Naive thymus-derived CD8-positive, alpha-beta T cell (primary cell): Measurements from ENCODE around the gene GATD1. TPM values are rescaled to one million over a fixed set of nuclear protein-coding genes. Genes with fewer than 3 reads are reported as not detected.

Experiments used
- ATAC-seq, 2 donors: fragments of 150-1000 bp; cut with Tn5 transposase in 1 of 2; sonication (Bioruptor Pico), chemical (Tn5 transposase) in 1 of 2; 1 replicate in 1 of 2; 2 replicates in 1 of 2; pipeline ENCODE4 v1.10.0; 2021; ENCODE audit warnings: mild to moderate bottlenecking in 2 of 2, moderate library complexity in 2 of 2
- POLR2A ChIA-PET: fragments of 350-600 bp; sonication (Branson Sonifier 250); formaldehyde crosslinking; loops from one replicate; lab custom pipeline; 2021; ENCODE audit warnings: antibody characterized with exemption; lab: Charles Lee
- DNase-seq, 10 donors: peaks; one replicate each; pipeline versions ENCODE4 v3.0.0 to v3.0.0-alpha.2; 2020 to 2022
- H3K27ac Mint-ChIP-seq, 10 donors: one replicate each; pipeline ENCODE4 v1.8.0; 2020 to 2022; ENCODE audit warnings: mild to moderate bottlenecking in 10 of 10, mixed read lengths in 10 of 10, moderate library complexity in 4 of 10, inconsistent platforms in 1 of 10
- H3K27me3 Mint-ChIP-seq, 5 donors: one replicate each; pipeline ENCODE4 v1.8.0; 2021 to 2022; ENCODE audit warnings: mixed read lengths in 5 of 5
- H3K36me3 Mint-ChIP-seq, 3 donors: one replicate each; pipeline ENCODE4 v1.8.0; 2020 to 2022; ENCODE audit warnings: mixed read lengths in 3 of 3, mild to moderate bottlenecking in 2 of 3, inconsistent platforms in 1 of 3
- H3K4me1 Mint-ChIP-seq, 4 donors: one replicate each; pipeline ENCODE4 v1.8.0; 2021 to 2022; ENCODE audit warnings: mixed read lengths in 4 of 4
- H3K4me3 Mint-ChIP-seq, 10 donors: one replicate each; pipeline ENCODE4 v1.8.0; 2020 to 2022; ENCODE audit warnings: mild to moderate bottlenecking in 10 of 10, mixed read lengths in 10 of 10, moderate library complexity in 6 of 10, inconsistent platforms in 1 of 10
- H3K9me3 Mint-ChIP-seq, 9 donors: one replicate each; pipeline ENCODE4 v1.8.0; 2020 to 2022; ENCODE audit warnings: mixed read lengths in 9 of 9, mild to moderate bottlenecking in 3 of 9, inconsistent platforms in 1 of 9, moderate library complexity in 1 of 9
- polyA plus RNA-seq, 3 donors: library from polyadenylated mRNA; unstranded; fragments of 300-500 nt; fragmentation: Illumina TruSeq; gene quantifications; one replicate each; pipeline ENCODE4 v1.2.3, GENCODE V29; 2021
- total RNA-seq, 8 experiments: library from RNA in 2 of 8; stranded (reverse) in 2 of 8; gene quantifications; one replicate each; pipeline ENCODE4 v1.2.3 and lab custom pipeline; 2021 to 2026

The GATD1 gene
- total and polyA plus RNA-seq, 5 experiments from 2014 or later, result 7.2 to 65.6 (median 20.7) TPM

DNA sequence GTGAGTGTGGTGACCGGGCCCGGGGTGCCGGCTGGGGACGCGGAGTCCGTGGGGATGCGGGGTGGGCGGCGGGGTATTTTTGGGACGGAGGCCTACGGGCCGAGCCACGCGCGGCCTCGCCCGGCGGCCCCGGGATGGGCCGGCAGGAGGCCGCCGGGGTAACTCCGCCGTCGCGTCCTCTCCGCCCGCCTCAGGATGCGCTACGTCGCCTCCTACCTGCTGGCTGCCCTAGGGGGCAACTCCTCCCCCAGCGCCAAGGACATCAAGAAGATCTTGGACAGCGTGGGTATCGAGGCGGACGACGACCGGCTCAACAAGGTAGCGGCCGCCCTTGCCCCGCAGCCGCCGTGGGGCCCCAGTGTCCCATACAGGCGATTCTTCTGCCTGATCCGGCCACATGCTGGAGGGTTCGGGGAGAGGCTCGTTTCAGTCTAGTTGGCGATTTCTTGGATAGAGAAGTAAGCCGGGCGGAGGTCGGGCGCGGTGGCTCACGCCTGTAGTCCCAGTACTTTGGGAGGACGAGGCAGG is 32.8 kb upstream of the GATD1 start:
- peak; percentile 19 to 24 for ATAC-seq
- H3K27me3 Mint-ChIP-seq, result no peaks in the 10 kb centered on the region
- peak overlapping the region; percentile 88 to 98 (median 92) for H3K4me3 Mint-ChIP-seq
- DNase-seq, result no peak
- H3K27ac Mint-ChIP-seq, result peak overlapping the region; percentile 43 to 99 (median 99)
- H3K4me1 Mint-ChIP-seq, result peaks cover 10 to 45% (median 38%) of the 10 kb centered on the region in 4 donors
- POLR2A ChIA-PET, result interaction anchor here (0.8 to 2.3 kb wide), 18 partner anchors 9 to 303 kb away, joined by 3 to 80 read pairs (median 4); partner anchors contain the start of genes CD151, GATD1, PHRF1 and PNPLA2
- H3K36me3 Mint-ChIP-seq, result peaks cover 0 to 27% (median 2%) of the 10 kb centered on the region in 3 donors
- H3K9me3 Mint-ChIP-seq, result no peaks in the 10 kb centered on the region

DNA sequence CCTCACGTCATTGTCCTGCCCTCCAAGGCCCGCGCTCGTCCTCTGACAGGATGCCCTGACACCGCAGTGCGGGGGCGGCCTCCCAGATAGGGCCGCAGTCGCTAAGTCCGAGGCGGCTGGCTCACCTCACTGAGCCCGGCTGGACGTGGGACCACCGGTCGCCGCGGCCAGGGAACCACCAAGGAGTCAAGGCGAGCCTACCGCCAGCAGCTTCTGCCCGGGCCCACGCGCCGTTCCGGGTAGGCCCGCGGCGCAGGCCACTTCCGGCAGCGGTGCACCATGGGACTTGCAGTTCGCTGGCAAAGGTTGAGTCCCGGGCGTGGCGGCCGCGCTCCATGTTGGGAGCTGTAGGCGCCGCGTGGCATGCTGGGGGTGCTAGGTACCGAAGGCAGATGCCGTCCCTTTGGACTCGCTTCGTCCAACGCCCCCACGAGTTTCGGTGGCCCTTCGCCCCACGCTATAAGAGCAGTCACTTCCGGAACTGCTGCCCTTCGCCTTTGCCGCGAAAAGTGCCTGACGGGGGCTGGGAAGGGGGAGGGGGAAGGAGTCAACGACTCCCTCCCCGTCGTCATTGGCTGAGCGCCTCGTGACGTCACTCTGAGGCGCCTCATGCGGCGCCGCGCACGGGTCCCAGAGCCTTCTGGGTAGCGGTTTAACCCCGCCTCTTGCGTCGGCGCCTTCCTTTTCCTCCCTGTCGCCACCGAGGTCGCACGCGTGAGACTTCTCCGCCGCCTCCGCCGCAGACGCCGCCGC is 32.2 kb upstream of the GATD1 start, which contains the start of gene RPLP2:
Gene RPLP2, plus strand, starts transcription at position 681 of the 753 bp plus-strand sequence. CDS start 268 bp downstream, outside the sequence.
- Mint-ChIP-seq H3K4me3 (peak within 1 kb of the TSS; percentile 88 to 98 (median 92)), H3K36me3 (peaks cover 0 to 27% (median 2%) of the 10 kb centered on the region in 3 donors), H3K9me3 (no peaks in the 10 kb centered on the region), H3K4me1 (peaks cover 10 to 47% (median 39%) of the 10 kb centered on the region in 4 donors), H3K27me3 (no peaks in the 10 kb centered on the region), H3K27ac (peak within 1 kb of the TSS; percentile 93 to 99 (median 99))
- POLR2A ChIA-PET, result interaction anchor here (0.8 to 2.3 kb wide), 15 partner anchors 10 to 303 kb away, joined by 3 to 80 read pairs (median 5); partner anchors contain the start of genes CD151, GATD1, PHRF1 and PNPLA2
- DNase-seq (peak; percentile 95 to 100 (median 98)), ATAC-seq (peak; percentile 82 to 87)

DNA sequence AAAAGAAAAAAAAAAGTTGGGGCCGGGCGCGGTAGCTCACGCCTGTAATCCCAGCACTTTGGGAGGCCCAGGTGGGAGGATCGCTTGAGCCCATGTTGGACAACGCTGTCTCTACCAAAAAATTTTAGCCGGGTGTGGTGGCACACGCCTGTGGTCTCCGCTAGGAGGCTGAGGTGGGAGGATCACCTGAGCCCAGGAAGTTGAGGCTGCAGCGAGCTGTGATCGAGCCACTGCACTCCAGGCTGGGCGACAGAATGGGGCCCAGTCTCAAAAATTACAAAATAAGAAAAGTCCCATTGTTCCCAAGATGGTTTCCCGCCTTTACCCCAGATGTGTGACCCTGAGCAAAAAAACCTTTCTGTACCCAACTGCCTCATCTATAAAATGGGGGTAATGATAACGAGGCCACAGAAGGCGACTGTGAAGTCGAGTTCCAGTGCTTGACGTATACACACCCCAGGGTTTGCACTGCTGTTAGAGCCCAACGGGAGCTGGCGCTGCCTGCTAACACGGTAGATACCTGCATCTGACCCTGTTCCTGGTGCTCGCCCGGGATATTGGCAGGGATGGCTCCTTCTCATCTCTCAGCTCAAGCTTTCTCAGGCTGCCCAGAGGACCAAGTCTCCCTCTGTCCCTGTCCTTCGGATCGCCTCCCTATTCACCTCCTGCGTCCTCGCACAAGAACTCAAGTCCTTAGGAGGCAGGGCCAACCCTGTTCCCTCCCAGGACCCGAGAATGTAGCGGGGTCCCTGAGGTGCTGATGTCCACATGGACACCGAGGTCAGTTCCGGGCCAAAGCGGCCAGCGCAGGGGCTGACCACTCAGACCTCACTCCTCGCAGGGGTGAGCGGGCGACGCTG is 31.4 kb upstream of the GATD1 start:
- no peaks in the 10 kb centered on the region for H3K9me3 Mint-ChIP-seq
- POLR2A ChIA-PET, result interaction anchor here (0.8 to 2.3 kb wide), 14 partner anchors 9 to 302 kb away, joined by 3 to 80 read pairs (median 4); partner anchors contain the start of genes GATD1, PHRF1, PNPLA2 and POLR2L
- DNase-seq, result no peak

DNA sequence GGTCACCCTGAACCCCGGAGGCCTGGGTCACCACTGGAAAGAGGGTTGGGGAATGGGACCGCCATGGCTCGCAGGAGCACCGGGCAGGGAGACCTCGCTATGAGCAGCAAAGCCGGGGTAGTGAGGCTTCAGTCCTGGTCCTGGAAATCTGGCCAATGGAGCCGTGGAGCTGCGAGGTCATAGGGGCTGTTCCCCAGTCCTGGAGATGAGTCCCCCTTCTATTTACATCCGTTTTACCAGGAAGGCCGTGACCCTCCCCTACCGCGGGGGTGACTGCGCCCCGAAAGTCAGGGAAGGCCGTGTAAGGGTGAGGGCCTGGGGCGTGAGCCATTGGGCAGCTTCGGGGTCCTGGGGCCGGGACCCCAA is 27.3 kb upstream of the GATD1 start:
- peak overlapping the region in 8 of 10 donors; percentile 56 to 89 (median 72) for H3K27ac Mint-ChIP-seq
- H3K27me3 Mint-ChIP-seq, result no peaks in the 10 kb centered on the region
- DNase-seq (no peak), ATAC-seq (no peak)
- POLR2A ChIA-PET, result interaction anchor here (0.8 to 5.4 kb wide), 8 partner anchors 9 to 109 kb away, joined by 3 to 67 read pairs (median 4); partner anchors contain the start of genes CEND1, DEAF1, PNPLA2 and TALDO1
- H3K36me3 Mint-ChIP-seq, result no peaks in the 10 kb centered on the region
- H3K4me3 Mint-ChIP-seq, result peak overlapping the region; percentile 67 to 86 (median 75)
- H3K9me3 Mint-ChIP-seq, result no peaks in the 10 kb centered on the region
- H3K4me1 Mint-ChIP-seq, result peaks cover 6 to 36% (median 20%) of the 10 kb centered on the region in 4 donors

More for the DNA sequence above, 31.4 kb upstream of the GATD1 start:
- Mint-ChIP-seq H3K4me3 (peak overlapping the region; percentile 88 to 98 (median 92)), H3K4me1 (peaks cover 8 to 53% (median 40%) of the 10 kb centered on the region in 4 donors), H3K27me3 (no peaks in the 10 kb centered on the region), H3K36me3 (peaks cover 0 to 24% (median 2%) of the 10 kb centered on the region in 3 donors), H3K27ac (peak overlapping the region; percentile 93 to 99 (median 99))
- ATAC-seq, result peak; percentile 0 to 3

DNA sequence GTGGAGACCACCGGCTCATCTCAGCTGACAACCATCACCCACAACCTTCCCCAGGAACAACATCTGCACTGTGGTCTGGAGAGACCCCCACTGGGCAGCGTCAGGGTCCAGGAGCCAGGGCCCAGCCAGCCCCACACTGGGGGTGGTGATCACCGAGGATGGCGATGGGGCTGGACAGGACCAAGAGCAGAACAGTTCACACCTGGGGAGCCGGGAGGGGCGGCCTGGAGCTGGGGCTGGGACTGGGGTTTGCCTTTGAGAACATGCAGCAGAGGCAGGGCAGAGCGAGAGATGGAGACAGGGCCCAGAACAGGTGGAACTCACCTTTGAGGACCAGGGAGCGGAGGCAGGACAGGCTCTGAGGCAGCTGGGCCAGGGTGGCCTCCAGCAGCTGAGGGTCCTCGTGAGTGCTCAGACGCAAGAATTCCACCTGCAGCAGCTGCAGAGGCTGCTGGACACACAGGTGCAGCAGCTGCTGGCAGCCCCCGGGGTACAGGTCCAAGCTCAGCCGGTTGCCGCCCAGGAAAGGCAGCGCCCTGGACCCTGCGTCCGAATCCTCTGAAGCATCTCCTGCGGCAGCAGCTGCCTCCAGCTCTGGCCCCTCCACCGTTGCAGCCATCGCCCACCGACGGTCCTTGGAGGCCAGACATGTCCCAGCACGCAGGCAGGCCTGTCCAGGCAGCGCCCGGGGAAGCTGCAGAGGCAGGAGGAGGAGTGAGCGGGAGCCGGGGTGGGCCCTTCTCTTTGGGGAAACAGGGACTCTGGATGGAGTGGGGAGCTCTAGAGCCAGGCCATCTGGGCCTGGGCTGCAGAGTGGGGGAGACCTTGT is 26.7 kb upstream of the GATD1 start:
- peak overlapping the region; percentile 67 to 86 (median 75) for H3K4me3 Mint-ChIP-seq
- DNase-seq (no peak), ATAC-seq (no peak)
- H3K36me3 Mint-ChIP-seq, result no peaks in the 10 kb centered on the region
- POLR2A ChIA-PET, result interaction anchor here (0.6 to 5.4 kb wide), 10 partner anchors 8 to 109 kb away, joined by 3 to 67 read pairs (median 6); partner anchors contain the start of genes CEND1, DEAF1, PNPLA2 and POLR2L
- peaks cover 5 to 36% (median 17%) of the 10 kb centered on the region in 4 donors for H3K4me1 Mint-ChIP-seq
- H3K9me3 Mint-ChIP-seq, result no peaks in the 10 kb centered on the region
- H3K27ac Mint-ChIP-seq, result peak overlapping the region in 8 of 10 donors; percentile 56 to 89 (median 72)
- no peaks in the 10 kb centered on the region for H3K27me3 Mint-ChIP-seq

DNA sequence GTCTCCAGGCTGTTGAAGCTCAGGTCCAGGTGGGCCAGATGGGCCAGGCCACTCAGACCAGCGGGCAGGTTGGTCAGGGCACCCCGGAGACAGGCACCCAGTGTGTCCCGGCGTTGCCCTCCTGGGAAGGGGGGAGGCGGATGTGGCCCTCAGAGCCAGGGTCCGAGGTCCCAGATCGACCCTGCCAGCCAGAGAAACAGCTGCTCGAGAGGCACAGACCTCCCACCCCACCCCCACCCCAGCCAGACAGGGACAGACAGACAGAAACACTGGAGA is 26.1 kb upstream of the GATD1 start:
- no peaks in the 10 kb centered on the region for H3K36me3 Mint-ChIP-seq
- no peaks in the 10 kb centered on the region for H3K9me3 Mint-ChIP-seq
- no peaks in the 10 kb centered on the region for H3K27me3 Mint-ChIP-seq
- POLR2A ChIA-PET, result interaction anchor here (0.6 to 5.4 kb wide), 7 partner anchors 16 to 222 kb away, joined by 3 to 67 read pairs (median 5); partner anchors contain the start of genes PNPLA2, POLR2L, TALDO1 and TSPAN4
- no peak for ATAC-seq
- H3K4me1 Mint-ChIP-seq, result peaks cover 3 to 32% (median 12%) of the 10 kb centered on the region in 4 donors
- peak overlapping the region in 2 of 10 donors; percentile 67 to 72 for H3K4me3 Mint-ChIP-seq
- no peak for DNase-seq
- H3K27ac Mint-ChIP-seq, result peak overlapping the region in 1 of 10 donors; percentile 16

DNA sequence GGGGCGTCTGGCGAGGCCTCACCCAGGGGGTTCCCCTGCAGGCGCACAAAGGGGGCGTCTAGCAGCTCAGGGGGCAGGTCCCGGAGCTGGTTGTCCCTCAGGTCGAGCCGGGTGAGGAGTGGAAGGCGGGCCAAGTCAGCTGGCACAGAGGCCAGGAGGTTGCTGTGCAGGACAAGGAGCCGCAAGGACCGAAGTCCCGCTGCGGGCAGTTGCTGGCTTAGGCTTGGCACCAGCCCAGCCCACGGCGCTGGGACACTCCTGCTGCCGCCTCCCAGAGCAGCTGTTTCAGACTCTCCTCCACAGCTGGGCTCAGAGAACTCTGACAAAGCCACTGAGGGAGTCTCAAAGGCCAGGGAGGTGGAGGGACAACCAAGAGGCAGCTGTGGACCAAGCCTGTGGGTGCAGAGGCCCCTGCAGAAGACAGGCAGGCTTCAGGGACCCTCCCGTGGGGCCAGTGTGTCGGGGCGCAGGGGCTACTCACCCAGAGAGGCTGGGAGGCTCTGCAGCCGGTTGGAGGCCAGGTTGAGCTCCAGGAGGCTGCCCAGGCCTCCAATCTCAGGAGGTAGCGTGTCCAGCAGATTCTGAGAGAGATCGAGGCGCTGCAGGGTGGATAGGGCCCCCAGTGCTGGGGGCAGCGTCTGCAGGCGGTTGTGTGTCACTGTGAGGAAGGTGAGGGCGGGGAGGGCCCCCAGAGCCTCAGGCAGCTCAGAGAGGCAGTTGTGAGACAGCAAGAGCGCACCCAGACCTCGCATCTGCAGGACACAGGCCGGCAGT is 25.6 kb upstream of the GATD1 start:
- H3K36me3 Mint-ChIP-seq, result no peaks in the 10 kb centered on the region
- H3K4me3 Mint-ChIP-seq, result peak overlapping the region in 2 of 10 donors; percentile 25 to 62
- no peak for DNase-seq
- H3K4me1 Mint-ChIP-seq, result peaks cover 2 to 30% (median 8%) of the 10 kb centered on the region in 4 donors
- no peaks in the 10 kb centered on the region for H3K9me3 Mint-ChIP-seq
- POLR2A ChIA-PET, result interaction anchor here (0.9 to 5.4 kb wide), 4 partner anchors 16 to 222 kb away, joined by 3 to 67 read pairs (median 5); partner anchors contain the start of genes PNPLA2, POLR2L and TSPAN4
- H3K27ac Mint-ChIP-seq, result peak overlapping the region in 1 of 10 donors; percentile 16
- no peaks in the 10 kb centered on the region for H3K27me3 Mint-ChIP-seq
- ATAC-seq, result no peak

DNA sequence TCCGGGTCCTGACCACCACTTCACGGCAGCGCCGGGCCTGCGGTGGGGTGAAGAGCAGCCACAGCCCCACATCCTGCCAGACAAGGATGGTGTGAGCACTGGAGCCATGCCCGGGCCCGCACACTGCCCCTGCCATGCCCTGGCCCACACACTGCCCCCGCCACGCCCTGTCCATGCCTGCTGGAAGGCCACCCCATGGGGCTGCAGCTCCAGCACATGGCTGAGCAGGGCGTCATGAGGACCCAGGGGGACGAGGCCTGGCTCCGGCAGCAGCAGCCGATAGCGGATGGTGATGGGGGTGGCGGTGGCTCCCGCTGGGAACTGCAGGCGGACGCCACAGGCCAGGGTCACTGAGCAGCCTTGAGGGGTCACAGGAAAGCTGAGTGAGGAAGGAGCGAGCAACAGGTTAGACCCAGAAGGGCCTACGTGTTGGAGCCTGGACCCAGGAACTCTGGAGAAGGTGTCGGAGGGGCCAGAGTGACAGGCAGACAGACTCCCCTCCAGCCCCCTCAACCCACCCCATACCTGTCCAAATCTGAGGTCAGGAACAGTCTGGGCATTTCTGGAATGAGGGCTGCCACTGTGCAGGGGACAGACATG is 24.8 kb upstream of the GATD1 start:
- peaks cover 2 to 31% (median 9%) of the 10 kb centered on the region in 4 donors for H3K4me1 Mint-ChIP-seq
- POLR2A ChIA-PET, result interaction anchor here (1.1 to 5.4 kb wide), 3 partner anchors 17 to 106 kb away, joined by 3 to 67 read pairs (median 7); partner anchors contain the start of genes PNPLA2, POLR2L and TSPAN4
- no peaks in the 10 kb centered on the region for H3K27me3 Mint-ChIP-seq
- H3K9me3 Mint-ChIP-seq, result no peaks in the 10 kb centered on the region
- ATAC-seq, result no peak
- DNase-seq, result no peak
- H3K27ac Mint-ChIP-seq, result no peak overlapping the region
- no peaks in the 10 kb centered on the region for H3K36me3 Mint-ChIP-seq
- peak overlapping the region in 1 of 10 donors; percentile 19 for H3K4me3 Mint-ChIP-seq

DNA sequence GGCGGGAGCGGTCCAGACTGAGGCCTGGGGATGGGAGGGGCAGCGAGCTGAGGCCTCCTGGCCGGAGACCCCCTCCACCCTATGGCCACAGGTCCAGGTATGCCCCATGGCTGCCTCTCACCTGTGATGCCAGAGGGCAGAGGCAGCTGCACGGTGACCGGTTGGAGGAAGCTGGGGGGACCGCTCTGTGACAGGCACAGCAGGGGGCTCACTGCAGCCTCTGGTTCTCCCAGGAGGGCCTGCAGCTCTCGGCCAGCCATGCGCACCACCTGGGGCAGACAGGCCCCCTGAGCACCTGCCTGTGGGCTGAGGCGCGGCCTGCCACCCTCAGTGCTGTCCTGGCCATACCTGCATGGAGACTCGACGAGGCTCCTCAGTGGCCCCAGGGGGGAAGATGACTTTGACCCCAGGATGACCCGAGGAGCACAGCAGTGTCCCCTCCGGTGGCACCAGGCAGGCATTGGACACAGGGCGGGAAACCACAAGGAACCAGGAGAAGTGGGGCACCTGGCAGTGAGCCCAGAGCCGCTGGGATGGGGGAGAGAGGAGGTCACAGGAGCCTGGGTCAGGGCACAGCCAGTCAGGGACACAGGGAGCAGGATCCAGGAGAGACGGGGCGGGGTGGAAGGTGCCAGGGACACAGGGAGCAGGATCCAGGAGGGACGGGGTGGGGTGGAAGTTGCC is 24.0 kb upstream of the GATD1 start:
- ATAC-seq (no peak), DNase-seq (no peak)
- H3K27me3 Mint-ChIP-seq, result no peaks in the 10 kb centered on the region
- H3K27ac Mint-ChIP-seq, result peak overlapping the region in 1 of 10 donors; percentile 63
- peak overlapping the region in 1 of 10 donors; percentile 39 for H3K4me3 Mint-ChIP-seq
- H3K9me3 Mint-ChIP-seq, result no peaks in the 10 kb centered on the region
- POLR2A ChIA-PET, result interaction anchor here (0.6 to 1.5 kb wide), 2 partner anchors 14 to 25 kb away, joined by 4 read pairs; no protein-coding TSS in a partner anchor
- peaks cover 2 to 37% (median 17%) of the 10 kb centered on the region in 4 donors for H3K4me1 Mint-ChIP-seq
- H3K36me3 Mint-ChIP-seq, result no peaks in the 10 kb centered on the region
